Panc1 (cell line): ENCODE measurements around the gene CLEC12A. TPM values are rescaled to one million over a fixed set of nuclear protein-coding genes. Genes with fewer than 3 reads are reported as not detected.

Source experiments
- ATAC-seq: fragments of 200-7000 bp; cut with Tn5 transposase; 2 replicates; pipeline ENCODE4 v1.9.1; 2020; ENCODE audit warnings: mild to moderate bottlenecking, moderate library complexity
- BruUV-seq: library from RNA; stranded (reverse); fragments of 400-500 nt; replicated peaks from 2 replicates; lab custom pipeline; 2021; lab: Mats Ljungman, UMichigan
- CTCF ChIA-PET: fragments of 300-600 bp; sonication (Branson Sonifier 250); formaldehyde crosslinking; loops from one replicate; lab custom pipeline; 2022; ENCODE audit warnings: antibody characterized with exemption; lab: Charles Lee
- POLR2A ChIA-PET: fragments of 300-600 bp; sonication (Branson Sonifier 250); formaldehyde crosslinking; loops from one replicate; lab custom pipeline; 2022; ENCODE audit warnings: antibody characterized with exemption; lab: Charles Lee
- DNase-seq: peaks from one replicate; pipeline ENCODE4 v3.0.0-alpha.2; 2010; ENCODE audit warnings: low read depth, low spot score
- H3K27ac ChIP-seq: 2 replicates; pipeline ENCODE4 v1.5.1; 2011; ENCODE audit warnings: mild to moderate bottlenecking, low read length, inconsistent platforms
- H3K27me3 ChIP-seq: fragments of 200-500 bp; sonication (Bioruptor generic); 2 replicates; pipeline ENCODE4 v1.6.0; 2014; ENCODE audit warnings: low read length, inconsistent platforms; ENCODE audit not compliant: control insufficient read depth, insufficient read depth
- H3K36me3 ChIP-seq: fragments of 200-500 bp; sonication (Bioruptor generic); 2 replicates; pipeline ENCODE4 v1.5.1; 2014; ENCODE audit warnings: inconsistent platforms, mild to moderate bottlenecking, low read length, moderate library complexity; ENCODE audit not compliant: control insufficient read depth, insufficient read depth
- H3K4me1 ChIP-seq: 2 replicates; pipeline ENCODE4 v1.5.1; 2011; ENCODE audit warnings: inconsistent platforms, mild to moderate bottlenecking, low read length, moderate library complexity; ENCODE audit not compliant: control insufficient read depth, insufficient read depth
- H3K4me3 ChIP-seq, 2 experiments: 2 replicates each; pipeline ENCODE4 v1.5.1; 2011 to 2012; ENCODE audit warnings: low read depth in 2 of 2, low read length in 2 of 2, mild to moderate bottlenecking in 2 of 2, inconsistent platforms in 1 of 2, moderate library complexity in 1 of 2
- H3K9me3 ChIP-seq: fragments of 200-500 bp; sonication (Bioruptor generic); 2 replicates; pipeline ENCODE4 v1.5.1; 2014; ENCODE audit warnings: low read depth, mild to moderate bottlenecking, inconsistent platforms, low read length, moderate library complexity; ENCODE audit not compliant: control insufficient read depth, insufficient read depth
- POLR2AphosphoS5 ChIP-seq: IDR thresholded peaks from 2 replicates; pipeline ENCODE4 v1.6.1; 2012; ENCODE audit warnings: mild to moderate bottlenecking, low read depth, low read length, moderate library complexity
- SIN3A ChIP-seq: IDR thresholded peaks from 2 replicates; pipeline ENCODE4 v1.6.1; 2012; ENCODE audit warnings: low read depth, mild to moderate bottlenecking, low read length, moderate library complexity, borderline replicate concordance; ENCODE audit not compliant: insufficient read depth
- TCF7L2 ChIP-seq: IDR thresholded peaks from 2 replicates; pipeline ENCODE4 v1.6.1; 2011; ENCODE audit warnings: mild to moderate bottlenecking, low read depth, low read length, inconsistent platforms
- in situ Hi-C: cut with HindIII; loops from 2 replicates; pipeline ENCODE4 v1.10.0; 2016; ENCODE audit warnings: low sequenced_read_pairs, low pct_unique_long_range_greater_than_20kb
- intact Hi-C: fragments of 100-400 bp; cut with micrococcal nuclease; formaldehyde crosslinking; loops from one replicate; pipeline ENCODE4 v1.10.0; 2022; ENCODE audit not compliant: unreplicated experiment
- total RNA-seq: library from RNA; stranded (reverse); gene quantifications from one replicate; pipeline ENCODE4 v1.2.1, GENCODE V29; 2021; ENCODE audit not compliant: unreplicated experiment
- TF ChIP-seq, protein P1 (sequence below), 2 experiments: IDR thresholded peaks; 2 replicates each; pipeline ENCODE4 v1.6.1; 2011 to 2012; ENCODE audit warnings: low read depth in 2 of 2, control low read depth in 1 of 2, low read length in 1 of 2, mild to moderate bottlenecking in 1 of 2, moderate library complexity in 1 of 2; ENCODE audit not compliant: insufficient read depth in 1 of 2
- TF ChIP-seq, protein P2 (sequence below): fragments of 450-650 bp; IDR thresholded peaks from 2 replicates; pipeline ENCODE4 v1.5.1; 2017; ENCODE audit warnings: mild to moderate bottlenecking

The CLEC12A gene
- total RNA-seq, 1 experiment from 2014 or later: not detected

DNA sequence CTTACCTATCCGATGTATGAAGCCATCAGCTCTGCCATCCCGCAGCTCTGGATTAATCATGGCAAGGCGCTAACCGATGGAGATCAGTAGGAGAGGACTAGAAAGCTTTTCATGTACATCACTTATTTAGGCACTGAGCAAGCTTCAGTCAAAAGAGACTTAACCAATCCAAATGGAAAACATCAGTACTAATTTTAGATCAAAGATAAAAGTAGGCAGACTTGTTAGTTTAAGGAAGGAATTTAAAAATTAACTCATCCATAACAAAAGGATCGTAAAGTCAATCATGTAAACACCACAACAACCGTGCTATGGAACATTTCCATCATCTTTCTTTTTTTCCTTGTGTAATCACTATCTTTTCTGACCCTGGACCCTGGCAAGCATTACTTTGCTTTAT lies 38.9 kb upstream of the CLEC12A start, which contains the start of gene CLEC2A:
TSS of gene CLEC2A (minus strand) at position 101 of the 400 bp plus-strand sequence. CDS start at position 60, 41 bp downstream.
- no peaks in the 10 kb centered on the region for H3K27me3 ChIP-seq
- CTCF ChIA-PET: interaction anchor here (0.5 kb wide), 1 partner anchor 9 kb away, joined by 4 read pairs; no protein-coding TSS in a partner anchor
- in situ Hi-C loops (no loop called here), intact Hi-C loops (no loop called here)
- TF ChIP-seq, protein P1, sequence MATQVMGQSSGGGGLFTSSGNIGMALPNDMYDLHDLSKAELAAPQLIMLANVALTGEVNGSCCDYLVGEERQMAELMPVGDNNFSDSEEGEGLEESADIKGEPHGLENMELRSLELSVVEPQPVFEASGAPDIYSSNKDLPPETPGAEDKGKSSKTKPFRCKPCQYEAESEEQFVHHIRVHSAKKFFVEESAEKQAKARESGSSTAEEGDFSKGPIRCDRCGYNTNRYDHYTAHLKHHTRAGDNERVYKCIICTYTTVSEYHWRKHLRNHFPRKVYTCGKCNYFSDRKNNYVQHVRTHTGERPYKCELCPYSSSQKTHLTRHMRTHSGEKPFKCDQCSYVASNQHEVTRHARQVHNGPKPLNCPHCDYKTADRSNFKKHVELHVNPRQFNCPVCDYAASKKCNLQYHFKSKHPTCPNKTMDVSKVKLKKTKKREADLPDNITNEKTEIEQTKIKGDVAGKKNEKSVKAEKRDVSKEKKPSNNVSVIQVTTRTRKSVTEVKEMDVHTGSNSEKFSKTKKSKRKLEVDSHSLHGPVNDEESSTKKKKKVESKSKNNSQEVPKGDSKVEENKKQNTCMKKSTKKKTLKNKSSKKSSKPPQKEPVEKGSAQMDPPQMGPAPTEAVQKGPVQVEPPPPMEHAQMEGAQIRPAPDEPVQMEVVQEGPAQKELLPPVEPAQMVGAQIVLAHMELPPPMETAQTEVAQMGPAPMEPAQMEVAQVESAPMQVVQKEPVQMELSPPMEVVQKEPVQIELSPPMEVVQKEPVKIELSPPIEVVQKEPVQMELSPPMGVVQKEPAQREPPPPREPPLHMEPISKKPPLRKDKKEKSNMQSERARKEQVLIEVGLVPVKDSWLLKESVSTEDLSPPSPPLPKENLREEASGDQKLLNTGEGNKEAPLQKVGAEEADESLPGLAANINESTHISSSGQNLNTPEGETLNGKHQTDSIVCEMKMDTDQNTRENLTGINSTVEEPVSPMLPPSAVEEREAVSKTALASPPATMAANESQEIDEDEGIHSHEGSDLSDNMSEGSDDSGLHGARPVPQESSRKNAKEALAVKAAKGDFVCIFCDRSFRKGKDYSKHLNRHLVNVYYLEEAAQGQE (IDR thresholded peaks at IDR 0.05; ENCODE audit: insufficient read depth in 1 of 2, low read depth in 2 of 2, low read length in 1 of 2): no peak
- TF ChIP-seq SIN3A: no peak
- TF ChIP-seq, protein P2, sequence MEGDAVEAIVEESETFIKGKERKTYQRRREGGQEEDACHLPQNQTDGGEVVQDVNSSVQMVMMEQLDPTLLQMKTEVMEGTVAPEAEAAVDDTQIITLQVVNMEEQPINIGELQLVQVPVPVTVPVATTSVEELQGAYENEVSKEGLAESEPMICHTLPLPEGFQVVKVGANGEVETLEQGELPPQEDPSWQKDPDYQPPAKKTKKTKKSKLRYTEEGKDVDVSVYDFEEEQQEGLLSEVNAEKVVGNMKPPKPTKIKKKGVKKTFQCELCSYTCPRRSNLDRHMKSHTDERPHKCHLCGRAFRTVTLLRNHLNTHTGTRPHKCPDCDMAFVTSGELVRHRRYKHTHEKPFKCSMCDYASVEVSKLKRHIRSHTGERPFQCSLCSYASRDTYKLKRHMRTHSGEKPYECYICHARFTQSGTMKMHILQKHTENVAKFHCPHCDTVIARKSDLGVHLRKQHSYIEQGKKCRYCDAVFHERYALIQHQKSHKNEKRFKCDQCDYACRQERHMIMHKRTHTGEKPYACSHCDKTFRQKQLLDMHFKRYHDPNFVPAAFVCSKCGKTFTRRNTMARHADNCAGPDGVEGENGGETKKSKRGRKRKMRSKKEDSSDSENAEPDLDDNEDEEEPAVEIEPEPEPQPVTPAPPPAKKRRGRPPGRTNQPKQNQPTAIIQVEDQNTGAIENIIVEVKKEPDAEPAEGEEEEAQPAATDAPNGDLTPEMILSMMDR: no peak
- DNase-seq (no peak), ATAC-seq (no peak)
- H3K4me3 ChIP-seq: no peak within 1 kb of the TSS
- no peaks in the 10 kb centered on the region for H3K9me3 ChIP-seq
- no peaks in the 10 kb centered on the region for H3K36me3 ChIP-seq
- POLR2A ChIA-PET: no interaction called here
- BruUV-seq: no TSS peak
- H3K4me1 ChIP-seq: no peaks in the 10 kb centered on the region
- no peak within 1 kb of the TSS for H3K27ac ChIP-seq

DNA sequence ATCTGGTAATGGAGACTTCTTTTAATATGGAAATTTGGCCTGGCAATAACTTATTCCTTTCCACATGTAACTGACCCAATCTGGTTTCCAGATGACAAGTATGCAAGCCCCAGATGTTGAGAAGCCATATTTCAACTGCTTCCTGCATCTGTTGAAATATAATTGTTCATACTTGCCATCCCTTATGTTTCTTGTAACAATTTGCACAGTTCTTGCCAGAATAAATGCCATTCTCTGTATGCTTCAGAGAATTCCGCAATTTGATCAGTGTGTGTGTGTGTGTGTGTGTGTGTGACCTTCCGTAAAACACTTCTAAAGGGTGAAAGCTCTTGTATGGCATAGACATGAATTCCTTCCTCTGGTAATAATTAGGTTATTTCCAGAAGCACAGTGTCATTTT lies 37.3 kb upstream of the CLEC12A start:
- DNase-seq (no peak), ATAC-seq (no peak)
- Histone ChIP-seq H3K4me3 (no peak overlapping the region), H3K4me1 (no peaks in the 10 kb centered on the region), H3K9me3 (no peaks in the 10 kb centered on the region), H3K27ac (no peak overlapping the region), H3K27me3 (no peaks in the 10 kb centered on the region), H3K36me3 (no peaks in the 10 kb centered on the region)
- ChIA-PET CTCF (no interaction called here), POLR2A (no interaction called here)
- intact Hi-C loops: no loop called here
- TF ChIP-seq TCF7L2 (no peak), POLR2AphosphoS5 (no peak), SIN3A (no peak)
- TF ChIP-seq, protein P2: no peak
- TF ChIP-seq, protein P1 (IDR thresholded peaks at IDR 0.05; ENCODE audit: insufficient read depth in 1 of 2, low read depth in 2 of 2, low read length in 1 of 2): no peak
- BruUV-seq: no TSS peak
- in situ Hi-C loops: no loop called here
